GM21515 (cell line): ENCODE results near the gene PLCG2.

ENCODE experiments used
- ATAC-seq: cut with Tn5 transposase; IDR thresholded peaks from one replicate; pipeline ENCODE4 v1.9.1; 2021; ENCODE audit not compliant: unreplicated experiment

PLCG2 gene

DNA sequence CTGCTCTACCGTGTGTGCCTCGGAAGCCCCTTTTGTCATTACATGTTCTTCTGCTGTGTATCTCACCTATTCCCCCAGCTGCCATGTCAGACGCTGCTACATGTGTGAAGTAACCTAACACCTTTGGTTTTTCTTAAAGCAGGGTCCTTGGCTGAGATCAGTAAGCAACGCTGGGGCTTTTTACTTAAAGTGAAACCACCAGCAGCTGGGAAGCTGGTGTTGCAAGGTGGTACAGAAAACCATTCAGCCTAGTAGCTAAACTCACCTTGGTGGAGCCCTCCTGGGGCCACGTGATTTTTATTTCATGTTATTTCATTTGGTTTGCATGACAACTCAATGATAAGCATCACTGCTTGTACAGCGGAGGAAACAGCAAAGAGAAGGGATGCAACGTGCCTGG, 62.6 kb downstream of the PLCG2 start:
- no peak for ATAC-seq

DNA sequence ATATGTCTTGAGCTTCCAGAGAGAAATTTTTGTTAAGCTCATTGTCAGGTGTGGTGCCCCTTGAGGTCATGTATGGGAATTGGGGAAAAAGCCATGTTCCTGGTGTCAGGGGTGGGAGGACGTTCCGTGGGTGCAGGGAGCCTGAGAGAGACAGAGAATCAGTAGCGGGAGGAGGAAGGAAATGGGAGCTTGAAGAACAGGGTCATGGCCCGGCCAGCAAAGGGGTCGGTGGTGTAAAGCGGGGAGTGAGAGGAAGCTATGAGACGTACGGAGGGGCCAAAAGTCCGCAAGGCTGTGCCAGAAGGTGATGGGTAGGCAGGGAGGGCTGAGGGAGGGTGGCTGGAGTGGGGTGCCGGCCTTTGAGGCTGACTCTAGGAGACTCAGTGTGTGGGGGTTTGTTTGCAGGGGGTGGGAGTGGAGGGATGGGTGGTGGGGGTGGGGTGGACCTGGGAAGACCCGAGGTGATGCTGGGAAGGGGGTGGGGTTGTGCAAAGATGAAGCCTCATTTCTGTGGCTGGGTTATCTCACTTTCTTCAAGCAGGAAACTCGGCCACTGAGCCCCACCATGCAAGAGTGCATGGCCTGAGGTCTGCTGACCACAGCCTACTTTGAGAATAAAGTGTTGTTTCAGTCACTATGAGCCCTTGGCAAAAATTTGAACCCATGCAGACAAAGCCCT, 63.6 kb downstream of the PLCG2 start:
- ATAC-seq: no peak

DNA sequence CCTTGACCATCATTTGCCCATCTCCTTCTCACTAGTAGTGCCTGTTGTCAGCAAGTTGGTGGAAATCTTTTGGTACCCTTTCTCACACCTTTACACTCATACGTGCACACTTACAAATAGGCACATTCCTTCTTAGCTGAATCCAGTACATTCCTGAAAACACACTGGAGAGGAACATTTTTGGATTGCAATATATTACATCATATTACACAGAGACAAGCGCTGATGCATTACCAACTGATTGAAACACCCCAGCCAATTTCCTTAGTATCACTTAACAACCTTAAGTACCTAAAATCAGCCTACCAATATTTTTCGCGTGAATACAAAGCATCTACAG, 64.1 kb downstream of the PLCG2 start:
- ATAC-seq: no peak

DNA sequence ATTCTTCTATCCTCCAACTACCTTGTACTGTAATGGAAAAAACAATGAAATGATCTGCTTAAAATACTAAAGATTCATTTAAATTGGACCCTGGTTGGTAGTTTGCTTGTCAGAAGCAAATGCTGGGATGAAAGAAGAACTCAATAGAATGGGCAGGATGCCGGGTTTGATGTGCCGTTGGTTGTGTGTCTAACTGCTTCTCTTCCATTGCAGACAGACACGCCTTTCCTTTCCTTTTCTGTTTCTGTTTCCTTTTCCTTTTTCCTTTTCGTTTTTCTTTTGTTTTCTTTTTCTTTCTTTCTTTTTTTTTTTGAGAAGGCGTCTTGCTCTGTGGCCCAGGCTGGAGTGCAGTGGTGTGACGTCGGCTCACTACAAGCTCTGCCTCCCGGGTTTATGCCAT, 64.6 kb downstream of the PLCG2 start:
- no peak for ATAC-seq

DNA sequence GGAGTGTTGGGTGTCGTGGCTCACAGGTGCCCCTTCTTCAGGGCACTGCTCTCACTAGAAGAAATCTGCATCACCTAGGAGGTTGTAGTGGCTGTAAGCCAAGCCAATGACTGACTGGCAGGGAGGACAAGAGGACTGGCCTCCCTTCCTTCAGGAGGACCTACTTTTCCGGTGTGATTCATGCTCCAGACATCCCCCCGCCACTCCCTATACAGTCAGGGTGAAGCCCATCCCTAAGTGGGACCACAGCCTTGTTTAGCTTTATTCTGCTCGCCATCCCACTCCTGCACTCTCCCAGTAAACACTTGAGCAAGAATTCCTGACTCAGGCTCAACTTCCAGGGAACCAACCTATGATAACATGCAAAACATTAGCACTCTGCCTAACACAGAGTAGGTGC, 67.0 kb downstream of the PLCG2 start:
- no peak for ATAC-seq

DNA sequence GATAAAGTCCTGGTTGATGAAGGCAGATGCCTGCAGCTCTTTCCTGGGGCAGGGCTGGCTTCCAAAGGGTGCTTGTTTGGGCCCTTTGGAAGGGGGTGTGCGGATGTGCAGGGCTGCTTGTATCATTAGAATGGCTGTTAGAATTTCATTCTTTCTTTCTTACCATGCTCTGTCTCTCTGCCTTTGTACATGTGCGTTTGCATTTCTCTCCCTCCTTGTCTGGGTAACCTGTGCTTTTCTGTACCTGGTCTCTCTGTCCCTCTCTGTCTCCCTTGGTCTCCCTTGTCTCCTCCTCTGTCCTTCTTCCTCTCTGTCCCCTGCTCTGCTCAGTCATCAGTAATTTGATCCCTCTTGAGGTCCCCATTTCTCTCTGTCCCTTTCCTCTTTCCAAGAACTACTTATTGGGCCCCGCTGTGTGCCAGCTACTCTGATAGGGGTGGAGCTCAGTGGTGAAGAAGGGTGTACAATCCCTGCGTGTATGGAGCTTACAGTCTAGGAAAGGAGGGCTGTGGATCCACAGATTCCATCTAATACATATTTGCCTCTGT, 69.3 kb downstream of the PLCG2 start:
- no peak for ATAC-seq

DNA sequence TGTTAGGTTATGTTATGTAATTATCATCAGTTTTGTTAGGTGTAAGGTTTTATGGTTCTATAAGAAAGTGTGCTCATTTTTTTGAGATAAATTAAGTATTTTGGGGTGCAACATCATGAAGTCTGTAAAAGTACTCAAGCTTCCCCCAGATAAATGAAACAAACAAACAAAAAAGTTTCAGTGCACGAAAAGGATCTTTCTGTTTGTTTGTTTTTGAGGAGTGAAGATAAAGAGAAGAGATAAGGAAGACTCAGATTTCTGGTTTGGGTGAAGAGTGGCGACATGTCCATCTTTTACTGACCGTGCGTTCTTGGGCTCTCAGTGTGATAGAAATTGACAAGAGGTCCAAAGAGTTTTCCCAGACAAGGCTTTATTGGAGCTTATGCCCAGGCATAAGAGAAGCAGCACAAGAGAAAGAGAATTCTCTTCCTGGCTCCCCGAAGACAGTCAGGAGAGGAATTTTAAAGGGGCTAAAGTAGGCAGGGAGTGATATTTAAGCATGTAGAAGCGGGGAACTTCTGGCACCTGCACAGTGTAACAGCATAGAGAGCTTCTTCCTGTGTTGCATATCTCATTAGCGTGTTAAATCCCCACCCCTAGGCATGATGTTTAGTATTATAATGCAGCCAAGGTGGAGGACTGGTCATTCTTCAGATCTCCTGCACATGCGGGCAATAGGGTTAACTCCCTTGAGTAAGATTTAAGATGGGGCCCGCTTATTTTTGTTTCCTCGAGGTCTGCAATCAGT, 71.3 kb downstream of the PLCG2 start:
- no peak for ATAC-seq

DNA sequence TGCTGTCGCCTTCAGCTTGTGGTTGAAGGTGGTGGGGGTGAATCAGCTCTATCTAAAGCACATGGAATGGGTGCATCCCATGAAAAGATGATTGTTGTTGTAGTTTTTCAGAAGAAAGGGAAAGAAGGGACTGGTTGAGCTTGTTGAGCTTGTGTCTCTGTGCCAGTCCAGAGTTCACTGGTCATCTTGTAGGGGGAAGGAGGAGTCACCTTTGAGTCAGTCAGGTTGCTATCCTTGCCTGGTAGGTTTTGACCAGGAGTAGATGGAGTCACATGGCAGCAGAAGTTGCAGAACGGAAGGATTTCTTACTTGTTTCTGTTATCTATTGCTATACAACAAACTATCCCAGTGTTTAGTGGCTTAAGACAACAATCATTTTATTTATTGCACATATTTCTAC, 73.3 kb downstream of the PLCG2 start:
- no peak for ATAC-seq

DNA sequence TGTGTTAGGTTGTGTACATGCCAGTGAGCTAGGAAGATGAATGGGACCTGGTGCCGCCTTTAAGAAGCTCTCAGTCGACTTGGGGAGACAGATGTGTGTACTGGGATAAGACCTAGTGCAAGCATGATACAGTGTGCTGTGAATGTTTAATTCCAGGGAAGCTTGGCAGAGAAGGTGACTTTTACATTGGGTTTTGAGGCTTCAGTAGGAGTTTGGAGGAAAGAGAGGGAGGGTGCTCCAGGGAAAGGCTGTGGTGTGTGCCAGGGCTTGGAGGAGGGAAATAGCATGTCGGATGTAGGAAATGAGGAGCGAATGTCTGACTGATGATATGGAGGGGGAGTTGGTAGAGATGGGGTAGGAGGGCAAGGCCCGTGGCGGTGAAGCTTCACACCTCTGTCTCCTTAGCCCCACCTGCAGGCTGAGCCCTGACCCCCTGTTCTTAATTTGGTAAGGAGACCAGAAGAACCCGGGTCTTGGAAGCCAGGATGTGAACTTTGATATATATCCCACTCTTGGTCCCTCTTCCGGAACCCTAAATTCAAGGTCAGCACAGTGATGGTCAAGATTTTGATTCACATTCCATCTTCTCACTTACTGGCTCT, 76.6 kb downstream of the PLCG2 start:
- ATAC-seq: no peak

DNA sequence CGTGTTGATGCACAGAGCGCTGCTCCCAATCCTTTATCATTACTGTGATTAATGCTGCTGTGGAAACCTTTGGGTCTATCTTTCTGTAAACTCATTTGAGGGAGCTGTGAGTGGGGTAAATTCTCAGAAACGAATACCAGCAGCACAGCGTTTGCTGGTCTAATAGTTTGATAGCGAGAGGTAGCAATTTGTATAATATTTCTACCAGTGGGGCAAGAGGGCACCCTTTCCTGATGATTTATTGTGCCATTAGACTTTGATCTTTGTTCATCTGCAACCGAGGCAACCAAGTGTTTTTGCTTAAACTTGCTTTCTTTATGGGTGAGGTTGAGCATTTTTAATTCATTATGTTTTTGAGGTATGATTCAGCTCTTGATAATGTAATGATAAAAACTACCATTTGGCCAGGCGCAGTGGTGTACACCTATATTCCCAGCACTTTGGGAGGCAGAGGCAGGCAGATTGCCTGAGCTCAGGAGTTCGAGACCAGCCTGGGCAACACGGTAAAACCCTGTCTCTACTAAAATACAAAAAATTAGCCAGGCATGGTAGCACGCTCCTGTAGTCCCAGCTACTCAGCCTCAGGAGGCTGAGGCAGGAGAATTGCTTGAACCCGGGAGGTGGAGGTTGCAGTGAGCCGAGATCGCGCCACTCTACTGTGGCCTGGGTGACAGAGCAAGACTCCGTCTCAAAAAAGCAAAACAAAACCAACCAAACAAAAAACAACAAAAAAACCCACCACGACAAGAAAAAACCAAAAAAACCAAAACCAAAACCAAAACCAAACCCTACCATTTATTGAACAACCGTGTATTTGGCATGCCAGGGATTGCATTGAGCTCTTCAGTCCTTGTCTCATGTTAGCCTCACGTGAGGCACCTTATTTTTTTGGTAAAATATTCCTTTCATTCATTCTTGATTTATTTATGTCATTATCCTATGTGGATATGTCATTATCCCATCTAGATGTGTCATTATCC, 81.5 kb downstream of the PLCG2 start:
- ATAC-seq: no peak

DNA sequence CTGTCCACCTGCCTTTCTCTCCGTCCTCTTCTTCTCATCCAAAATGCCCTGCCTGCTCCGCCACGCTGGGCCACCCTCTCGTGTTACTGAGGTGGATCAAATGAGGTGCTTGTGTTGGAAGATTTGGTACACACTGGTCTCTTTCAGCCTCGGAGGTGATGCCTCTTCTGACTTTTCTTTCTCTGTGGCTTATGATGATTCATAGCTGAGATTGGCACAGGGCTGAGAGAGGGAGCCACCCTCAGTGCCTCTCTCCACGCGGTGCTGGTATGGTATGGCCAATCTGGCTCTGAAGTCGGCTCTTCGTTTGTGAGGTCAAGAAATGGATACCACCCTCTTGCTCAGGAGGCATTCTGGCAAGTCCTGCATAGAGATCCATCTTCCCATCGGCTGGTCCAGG, 82.4 kb downstream of the PLCG2 start:
- ATAC-seq: no peak

DNA sequence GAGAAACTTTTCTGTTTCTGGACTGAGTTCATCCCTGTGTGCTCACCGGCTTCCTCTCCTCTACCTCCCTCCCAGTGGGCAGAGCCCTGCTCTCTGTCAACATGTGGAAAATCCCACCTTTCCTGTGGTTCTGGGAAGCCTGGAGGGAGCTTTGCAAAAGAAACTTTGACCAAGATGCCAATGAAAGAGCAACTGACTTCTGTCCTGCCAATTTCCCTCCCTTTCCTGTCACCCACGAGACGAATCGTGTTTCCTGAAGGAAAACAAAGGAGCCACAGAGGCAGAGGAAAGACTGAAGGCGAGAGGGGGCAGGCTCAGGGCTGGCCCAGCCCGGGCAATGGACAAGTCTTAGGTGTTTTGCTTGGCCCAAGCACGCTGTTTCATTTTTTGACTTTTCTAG, 82.8 kb downstream of the PLCG2 start:
- ATAC-seq: no peak

DNA sequence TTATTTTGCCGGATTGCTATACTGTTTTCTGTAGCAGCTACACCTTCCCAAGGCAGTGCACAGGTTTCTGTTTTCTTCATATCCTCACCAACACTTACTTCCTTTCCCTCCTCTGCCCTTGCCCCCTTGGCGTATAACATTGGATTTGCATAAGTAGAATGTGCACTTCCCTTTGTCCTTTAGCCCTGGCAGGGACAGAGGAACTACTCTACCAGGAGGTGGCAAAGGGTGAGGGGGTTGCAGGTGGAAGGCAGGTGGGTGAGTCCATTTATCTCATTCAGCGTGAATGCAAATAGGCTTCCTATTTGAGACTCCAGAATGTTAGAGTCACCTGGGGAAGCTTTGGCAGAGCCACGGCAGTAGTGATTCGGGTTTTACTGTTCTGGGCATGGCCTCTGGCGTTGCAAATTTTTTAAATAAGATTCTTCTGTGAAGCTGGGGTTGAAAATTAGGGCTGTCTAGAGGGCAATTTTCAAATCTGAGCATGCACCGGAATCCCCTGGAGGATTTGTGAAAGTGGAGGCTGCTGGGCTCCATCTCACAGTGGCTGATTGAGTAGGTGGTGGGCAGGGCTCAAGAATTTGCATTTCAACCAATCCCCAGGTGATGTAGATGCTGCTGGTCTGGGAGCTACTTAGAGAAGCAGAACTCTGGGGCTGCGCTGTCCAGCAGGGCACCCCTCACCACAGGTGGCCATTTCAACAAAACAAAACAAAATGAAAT, 84.7 kb downstream of the PLCG2 start:
- ATAC-seq: peak; percentile 60

DNA sequence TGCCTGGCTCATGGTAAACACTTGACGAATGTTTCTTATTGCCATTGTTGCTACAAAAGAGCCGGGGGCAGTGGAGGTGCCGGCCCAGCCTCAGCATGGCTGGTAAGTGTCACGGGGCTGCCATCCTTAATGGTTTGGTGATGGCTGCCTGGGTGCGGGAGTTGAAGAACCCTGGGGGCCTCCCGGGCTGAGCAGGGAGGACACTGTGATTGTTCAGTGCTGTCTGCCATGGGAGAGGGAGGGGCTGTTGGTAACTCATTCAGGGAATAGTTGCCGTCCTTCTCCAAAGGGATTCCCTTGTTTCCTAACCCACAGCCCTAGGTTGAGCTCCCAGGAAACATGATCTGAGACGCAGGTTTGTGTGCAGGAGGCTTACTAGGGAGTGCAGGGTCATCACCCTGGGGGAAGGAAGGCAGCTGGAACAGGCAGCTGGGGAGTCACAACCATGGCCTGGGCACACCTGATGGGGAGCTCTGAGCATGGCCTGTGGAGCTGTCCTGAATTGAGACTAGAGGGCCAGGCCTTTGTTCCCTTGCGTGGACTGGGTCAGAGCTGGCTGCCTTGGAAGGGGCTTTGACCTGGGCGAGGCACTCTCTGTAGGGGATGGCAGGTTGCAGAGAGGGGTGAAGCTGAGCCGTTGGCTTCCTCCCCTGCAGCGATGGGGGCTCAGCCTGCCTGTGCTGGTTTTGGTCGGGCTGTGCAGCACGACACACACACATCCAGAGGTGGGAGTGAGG, 85.7 kb downstream of the PLCG2 start:
- ATAC-seq: no peak

DNA sequence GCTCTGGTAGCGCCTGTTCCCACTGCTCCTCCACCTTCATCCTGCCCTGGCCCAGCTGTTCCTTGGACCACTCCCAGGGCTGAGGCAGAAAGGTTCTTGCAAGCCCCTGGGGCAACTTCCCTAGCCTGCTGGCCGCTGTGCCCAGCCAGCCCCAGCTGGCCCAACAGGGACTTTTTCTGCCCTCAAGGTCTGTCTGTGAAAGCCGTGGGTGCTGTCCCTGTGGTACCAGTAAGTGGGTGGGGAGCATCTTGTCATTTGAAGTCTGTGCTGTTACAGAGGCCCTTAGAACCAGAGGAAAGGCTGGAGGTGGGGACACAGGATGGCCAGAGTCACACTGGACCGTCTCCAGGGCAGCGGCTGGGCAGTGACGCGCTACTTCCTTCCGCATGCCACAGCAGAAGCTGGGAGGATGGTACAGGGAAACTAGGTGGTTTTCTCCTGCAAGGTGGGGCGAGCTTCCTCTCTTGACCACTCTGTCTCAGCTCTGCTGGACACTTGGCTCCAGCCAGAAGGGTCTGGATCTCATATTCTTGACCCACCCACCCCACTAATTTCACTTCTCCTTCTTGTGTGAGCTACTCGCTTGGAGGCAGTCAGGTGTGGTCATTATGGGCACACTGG, 87.8 kb downstream of the PLCG2 start:
- no peak for ATAC-seq

DNA sequence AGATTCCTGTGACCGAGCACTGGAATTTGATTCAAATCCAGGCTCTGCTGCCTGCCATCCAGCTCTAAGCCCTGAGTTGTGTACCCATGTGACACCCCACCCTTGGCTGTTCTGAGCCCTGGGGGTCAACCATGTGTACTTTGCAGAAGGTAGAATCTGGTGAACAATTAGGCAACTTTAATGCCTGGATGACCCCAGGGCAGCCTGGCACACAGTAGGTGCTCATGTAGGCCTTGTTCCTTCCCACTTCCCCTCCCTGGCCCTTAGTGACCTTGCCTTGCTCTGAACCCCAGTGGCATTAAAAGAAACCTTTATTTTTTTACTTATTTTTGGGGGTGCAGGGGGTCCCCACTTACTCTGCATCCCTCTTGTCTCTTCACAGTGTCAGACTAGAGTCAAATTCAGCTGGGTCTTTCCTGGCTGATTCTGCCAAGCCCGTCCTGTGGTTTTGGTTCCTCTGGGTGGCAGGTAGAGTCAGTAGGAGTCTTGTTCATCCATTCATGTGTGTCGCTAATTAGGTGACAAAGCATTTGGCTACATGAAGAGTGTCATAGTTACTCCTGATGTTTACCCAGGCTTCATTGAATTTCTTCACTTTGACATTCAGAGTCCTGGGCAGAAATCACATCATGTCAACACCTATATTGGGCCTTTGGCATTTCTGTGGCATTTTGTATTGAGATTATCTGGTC, 89.1 kb downstream of the PLCG2 start:
- ATAC-seq: no peak

DNA sequence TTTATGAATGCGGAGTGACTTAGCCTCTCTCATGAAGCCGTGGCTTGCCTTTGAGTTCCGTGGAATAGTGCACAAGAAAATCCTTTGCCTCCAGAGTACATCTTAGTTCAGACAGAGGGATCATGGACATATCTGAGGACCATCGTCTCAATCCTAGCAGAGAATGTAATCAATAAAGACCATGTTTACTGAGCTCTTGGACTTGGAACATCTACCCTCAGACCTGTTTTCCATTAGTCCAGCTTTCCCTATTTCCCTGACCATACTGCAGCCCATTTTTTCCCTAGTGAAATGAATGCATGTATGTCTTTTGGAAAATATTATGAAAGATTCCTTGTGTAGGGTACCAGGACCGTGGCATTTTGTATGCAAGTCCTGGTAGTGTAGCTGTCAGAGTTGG, 90.2 kb downstream of the PLCG2 start:
- no peak for ATAC-seq

DNA sequence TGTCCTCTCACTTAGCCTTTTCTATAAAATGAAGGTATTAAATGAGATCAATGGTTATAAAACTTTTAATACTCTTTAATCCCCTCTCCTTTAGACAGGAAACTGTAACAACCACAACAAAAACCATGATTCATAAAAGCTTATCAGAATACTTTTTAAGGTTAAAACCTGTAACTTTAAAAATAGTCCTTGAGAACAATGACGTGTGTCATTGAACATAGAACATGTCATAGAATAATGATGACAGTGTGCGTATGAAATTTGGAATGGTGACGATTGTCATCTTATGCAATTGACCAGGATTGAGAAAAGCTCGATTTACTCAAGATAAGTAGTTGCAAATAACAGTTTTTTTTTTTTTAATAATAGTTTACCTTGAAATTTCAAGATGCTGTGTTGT, 94.1 kb downstream of the PLCG2 start:
- no peak for ATAC-seq
